Tibial nerve (tissue), 4 donors: ENCODE results near the gene CDR2L.

Experiments used
- CTCF ChIP-seq, 5 experiments: fragments of 200-600 bp in 3 of 5; fragments of 450-650 bp in 2 of 5; sonication (generic) in 3 of 5; IDR thresholded peaks; one replicate each; pipeline ENCODE4 v1.5.1; 2016 to 2019; ENCODE audit warnings: antibody characterized with exemption in 5 of 5, mild to moderate bottlenecking in 3 of 5, moderate library complexity in 2 of 5
- EP300 ChIP-seq, 2 donors: sonication (generic); formaldehyde crosslinking; IDR thresholded peaks; one replicate each; pipeline ENCODE4 v1.6.1; 2017; ENCODE audit warnings: antibody characterized with exemption in 2 of 2, mild to moderate bottlenecking in 1 of 2
- POLR2A ChIP-seq, 2 donors: fragments of 450-650 bp; IDR thresholded peaks; one replicate each; pipeline ENCODE4 v1.6.1; 2017; ENCODE audit warnings: antibody characterized with exemption in 2 of 2, mild to moderate bottlenecking in 2 of 2, moderate library complexity in 2 of 2

GRCh38 chr17:74939534-74939933, 47.9 kb upstream of the CDR2L start:
- TF ChIP-seq POLR2A (IDR thresholded peaks at IDR 0.05) (no peak), CTCF (IDR thresholded peaks at IDR 0.05) (no peak), EP300 (IDR thresholded peaks at IDR 0.05) (no peak)
